H9 (cell line): ENCODE results near the gene RSAD2. TPM values are rescaled to one million over a fixed set of nuclear protein-coding genes. Genes with fewer than 3 reads are reported as not detected.

Experiments used
- DNase-seq: peaks from one replicate; pipeline ENCODE4 v3.0.0-alpha.2; 2017
- H2AFZ ChIP-seq: one replicate; pipeline ENCODE4 v1.6.1; 2013; ENCODE audit warnings: mild to moderate bottlenecking, low read length, control low read depth, moderate library complexity
- H2AK5ac ChIP-seq: 2 replicates; pipeline ENCODE4 v1.6.1; 2013; ENCODE audit warnings: low read length, control low read depth, mixed read lengths; ENCODE audit not compliant: insufficient read length
- H2BK120ac ChIP-seq: one replicate; pipeline ENCODE4 v1.6.1; 2013; ENCODE audit warnings: low read depth, mild to moderate bottlenecking, low read length, control low read depth, inconsistent platforms; ENCODE audit not compliant: poor library complexity, severe bottlenecking
- H2BK12ac ChIP-seq: 2 replicates; pipeline ENCODE4 v1.6.1; 2013; ENCODE audit warnings: low read length, control low read depth, mixed read lengths, low read depth; ENCODE audit not compliant: insufficient read length
- H2BK15ac ChIP-seq: 2 replicates; pipeline ENCODE4 v1.6.1; 2013; ENCODE audit warnings: low read depth, low read length, control low read depth
- H2BK20ac ChIP-seq: one replicate; pipeline ENCODE4 v1.6.1; 2013; ENCODE audit warnings: low read depth, mild to moderate bottlenecking, low read length, control low read depth, inconsistent platforms; ENCODE audit not compliant: poor library complexity, severe bottlenecking
- H2BK5ac ChIP-seq: 2 replicates; pipeline ENCODE4 v1.6.1; 2013; ENCODE audit warnings: low read length, control low read depth, mixed read lengths; ENCODE audit not compliant: insufficient read length
- H3K14ac ChIP-seq: 2 replicates; pipeline ENCODE4 v1.6.1; 2013; ENCODE audit warnings: low read length, control low read depth; ENCODE audit not compliant: insufficient read depth
- H3K18ac ChIP-seq: 2 replicates; pipeline ENCODE4 v1.6.1; 2013; ENCODE audit warnings: low read depth, mild to moderate bottlenecking, mixed read lengths, low read length, control low read depth; ENCODE audit not compliant: insufficient read length
- H3K23ac ChIP-seq: 2 replicates; pipeline ENCODE4 v1.6.1; 2013; ENCODE audit warnings: low read length, control low read depth, mixed read lengths, low read depth; ENCODE audit not compliant: insufficient read length
- H3K23me2 ChIP-seq: 2 replicates; pipeline ENCODE4 v1.6.1; 2013; ENCODE audit warnings: low read depth, mild to moderate bottlenecking, mixed read lengths, low read length, control low read depth; ENCODE audit not compliant: insufficient read length, poor library complexity, severe bottlenecking
- H3K27ac ChIP-seq: 2 replicates; pipeline ENCODE4 v1.5.1; 2013; ENCODE audit warnings: low read length, control low read depth, mixed read lengths, low read depth; ENCODE audit not compliant: insufficient read length
- H3K27me3 ChIP-seq: 2 replicates; pipeline ENCODE4 v1.6.1; 2013; ENCODE audit warnings: low read length, control low read depth, inconsistent platforms; ENCODE audit not compliant: insufficient read depth
- H3K4ac ChIP-seq: 2 replicates; pipeline ENCODE4 v1.6.1; 2013; ENCODE audit warnings: low read depth, mild to moderate bottlenecking, control low read depth, inconsistent platforms, low read length, moderate library complexity
- H3K4me1 ChIP-seq: 2 replicates; pipeline ENCODE4 v1.6.1; 2013; ENCODE audit warnings: low read length, control low read depth, inconsistent platforms; ENCODE audit not compliant: insufficient read depth
- H3K4me2 ChIP-seq: 2 replicates; pipeline ENCODE4 v1.6.1; 2013; ENCODE audit warnings: low read length, control low read depth, mixed read lengths; ENCODE audit not compliant: insufficient read length, insufficient read depth
- H3K56ac ChIP-seq: 2 replicates; pipeline ENCODE4 v1.6.1; 2013; ENCODE audit warnings: low read depth, mild to moderate bottlenecking, mixed read lengths, low read length, control low read depth; ENCODE audit not compliant: insufficient read length
- H3K79me1 ChIP-seq: 2 replicates; pipeline ENCODE4 v1.6.1; 2013; ENCODE audit warnings: low read depth, mild to moderate bottlenecking, moderate library complexity, low read length, control low read depth, inconsistent platforms; ENCODE audit not compliant: insufficient read depth, poor library complexity, severe bottlenecking
- H3K79me2 ChIP-seq: 2 replicates; pipeline ENCODE4 v1.6.1; 2013; ENCODE audit warnings: low read length, control low read depth, inconsistent platforms; ENCODE audit not compliant: insufficient read depth
- H3K9ac ChIP-seq: 2 replicates; pipeline ENCODE4 v1.6.1; 2013; ENCODE audit warnings: low read length, control low read depth, mixed read lengths; ENCODE audit not compliant: insufficient read length; ENCODE audit errors: extremely low read depth
- H3K9me3 ChIP-seq: one replicate; pipeline ENCODE4 v1.6.1; 2013; ENCODE audit warnings: low read depth, low read length, inconsistent platforms; ENCODE audit not compliant: control insufficient read depth
- H3T11ph ChIP-seq: one replicate; pipeline ENCODE4 v1.6.1; 2013; ENCODE audit warnings: mild to moderate bottlenecking, low read length, control low read depth, inconsistent platforms
- H4K20me1 ChIP-seq: one replicate; pipeline ENCODE4 v1.6.1; 2013; ENCODE audit not compliant: control insufficient read depth, insufficient read length, insufficient read depth
- H4K5ac ChIP-seq: 2 replicates; pipeline ENCODE4 v1.6.1; 2013; ENCODE audit warnings: low read depth, mild to moderate bottlenecking, mixed read lengths, low read length, control low read depth; ENCODE audit not compliant: insufficient read length
- H4K8ac ChIP-seq: replicated peaks from 2 replicates; pipeline ENCODE4 v1.6.1; 2013; ENCODE audit warnings: low read length, control low read depth, mixed read lengths, low read depth; ENCODE audit not compliant: insufficient read length
- H4K91ac ChIP-seq: 2 replicates; pipeline ENCODE4 v1.6.1; 2013; ENCODE audit warnings: low read depth, mild to moderate bottlenecking, moderate library complexity, mixed read lengths, low read length, control low read depth; ENCODE audit not compliant: insufficient read length
- H3K27ac Mint-ChIP-seq, 3 experiments: 2 replicates in 2 of 3; 3 replicates in 1 of 3; pipeline ENCODE4 v1.8.0; 2020 to 2021; ENCODE audit warnings: mixed read lengths in 3 of 3, mild to moderate bottlenecking in 1 of 3, moderate library complexity in 1 of 3
- H3K27me3 Mint-ChIP-seq: 2 replicates; pipeline ENCODE4 v1.8.0; 2021; ENCODE audit warnings: low read depth, mild to moderate bottlenecking, moderate library complexity, mixed read lengths
- H3K36me3 Mint-ChIP-seq, 3 experiments: 2 replicates in 2 of 3; 3 replicates in 1 of 3; pipeline ENCODE4 v1.8.0; 2020 to 2021; ENCODE audit warnings: low read depth in 3 of 3, mixed read lengths in 3 of 3; ENCODE audit not compliant: insufficient read depth in 1 of 3
- H3K4me1 Mint-ChIP-seq, 2 experiments: 2 replicates each; pipeline ENCODE4 v1.8.0; 2020; ENCODE audit warnings: mixed read lengths in 2 of 2
- H3K4me3 Mint-ChIP-seq, 2 experiments: 2 replicates in 1 of 2; 3 replicates in 1 of 2; pipeline ENCODE4 v1.8.0; 2020 to 2021; ENCODE audit warnings: mild to moderate bottlenecking in 2 of 2, mixed read lengths in 2 of 2, moderate library complexity in 1 of 2
- H3K9me3 Mint-ChIP-seq, 2 experiments: 2 replicates in 1 of 2; 3 replicates in 1 of 2; pipeline ENCODE4 v1.8.0; 2020; ENCODE audit warnings: mild to moderate bottlenecking in 2 of 2, mixed read lengths in 2 of 2, moderate library complexity in 1 of 2
- WGBS: extraction: QIAGEN DNeasy Blood & Tissue Kit; methylation state at CpG from one replicate; pipeline ENCODE4 v1.1.7; 2013; ENCODE audit warnings: missing lambda C conversion rate, low lambda C conversion rate, mixed read lengths; ENCODE audit not compliant: insufficient read length; ENCODE audit errors: extremely low coverage; 5-methylcytosine and 5-hydroxymethylcytosine counted together
- total RNA-seq: library from RNA; stranded (reverse); gene quantifications from 2 replicates; pipeline ENCODE4 v1.2.1, GENCODE V29; 2021
- TF ChIP-seq, protein P1 (sequence below): fragments of 200-600 bp; sonication (generic); conservative IDR thresholded peaks from 3 replicates; pipeline ENCODE4 v1.8.0; 2021; ENCODE audit warnings: antibody characterized with exemption, mild to moderate bottlenecking

The RSAD2 gene
- total RNA-seq, 1 experiment from 2014 or later: not detected

DNA sequence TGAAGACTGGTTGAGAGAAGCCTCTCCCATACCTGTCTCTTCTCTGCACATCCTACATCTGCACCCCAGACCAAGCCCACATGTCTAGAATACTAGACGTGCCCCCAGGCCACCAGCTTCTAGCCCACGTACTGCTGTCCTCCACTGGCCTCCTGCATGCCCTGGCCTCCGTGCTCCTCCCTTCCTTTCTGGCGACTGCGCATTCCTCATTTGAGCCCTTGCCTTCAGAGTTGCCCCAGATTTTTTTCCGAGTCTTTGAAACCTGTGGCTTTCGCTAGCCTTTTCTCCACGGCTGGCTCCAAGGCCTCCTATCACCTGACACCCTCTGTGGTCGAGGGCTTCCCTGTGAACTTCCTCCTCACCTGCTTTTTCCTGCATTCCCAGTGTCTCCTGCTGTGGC lies 50.9 kb downstream of the RSAD2 start:
- Histone ChIP-seq H4K91ac (no peak overlapping the region), H3T11ph (no peak overlapping the region), H3K27ac (no peak overlapping the region), H2BK12ac (no peak overlapping the region), H2AK5ac (no peak overlapping the region), H3K14ac (no peak overlapping the region), H4K5ac (no peak overlapping the region), H3K4me2 (no peak overlapping the region), H3K79me1 (no peaks in the 10 kb centered on the region), H3K79me2 (no peaks in the 10 kb centered on the region), H3K56ac (no peak overlapping the region), H2BK20ac (no peak overlapping the region), H3K18ac (no peak overlapping the region), H3K23me2 (no peaks in the 10 kb centered on the region), H3K9ac (no peak overlapping the region), H2BK5ac (no peak overlapping the region), H2BK15ac (no peak overlapping the region), H3K27me3 (no peaks in the 10 kb centered on the region), H2AFZ (no peak overlapping the region), H2BK120ac (no peak overlapping the region), H3K23ac (no peak overlapping the region), H4K8ac (no peak overlapping the region), H4K20me1 (no peaks in the 10 kb centered on the region), H3K4me1 (0 out of 2 replicates have a peak, but pooled peaks cover 2% of the 10 kb centered on the region), H3K4ac (no peak overlapping the region), H3K9me3 (no peaks in the 10 kb centered on the region)
- Mint-ChIP-seq H3K9me3 (peaks cover 0 to 5% of the 10 kb centered on the region in 2 experiments; a peak in 1 of 5 replicates), H3K27me3 (no peaks in the 10 kb centered on the region), H3K36me3 (peaks cover 0 to 5% (median 5%) of the 10 kb centered on the region in 3 experiments; a peak in 5 of 7 replicates), H3K4me1 (peaks cover 31 to 34% of the 10 kb centered on the region in 2 experiments), H3K4me3 (no peak overlapping the region), H3K27ac (no peak overlapping the region; a peak in 1 of 7 replicates)
- WGBS: no CpG with 5 or more reads among the region's 9 CpGs
- no peak for DNase-seq
- TF ChIP-seq, protein P1, sequence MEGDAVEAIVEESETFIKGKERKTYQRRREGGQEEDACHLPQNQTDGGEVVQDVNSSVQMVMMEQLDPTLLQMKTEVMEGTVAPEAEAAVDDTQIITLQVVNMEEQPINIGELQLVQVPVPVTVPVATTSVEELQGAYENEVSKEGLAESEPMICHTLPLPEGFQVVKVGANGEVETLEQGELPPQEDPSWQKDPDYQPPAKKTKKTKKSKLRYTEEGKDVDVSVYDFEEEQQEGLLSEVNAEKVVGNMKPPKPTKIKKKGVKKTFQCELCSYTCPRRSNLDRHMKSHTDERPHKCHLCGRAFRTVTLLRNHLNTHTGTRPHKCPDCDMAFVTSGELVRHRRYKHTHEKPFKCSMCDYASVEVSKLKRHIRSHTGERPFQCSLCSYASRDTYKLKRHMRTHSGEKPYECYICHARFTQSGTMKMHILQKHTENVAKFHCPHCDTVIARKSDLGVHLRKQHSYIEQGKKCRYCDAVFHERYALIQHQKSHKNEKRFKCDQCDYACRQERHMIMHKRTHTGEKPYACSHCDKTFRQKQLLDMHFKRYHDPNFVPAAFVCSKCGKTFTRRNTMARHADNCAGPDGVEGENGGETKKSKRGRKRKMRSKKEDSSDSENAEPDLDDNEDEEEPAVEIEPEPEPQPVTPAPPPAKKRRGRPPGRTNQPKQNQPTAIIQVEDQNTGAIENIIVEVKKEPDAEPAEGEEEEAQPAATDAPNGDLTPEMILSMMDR: no peak
